Subcutaneous abdominal adipose tissue (tissue), 5 donors: ENCODE data around the gene ULBP1.
"Not testable (repeated sequence)": the region's sequence is repeated elsewhere in the genome, so short reads cannot be mapped to it uniquely, and the experiment has no call there.

ENCODE experiments used
- H3K27ac ChIP-seq: one replicate; pipeline ENCODE4 v1.7.0; 2013; ENCODE audit warnings: low read depth, mild to moderate bottlenecking, inconsistent platforms, low read length, moderate library complexity
- H3K27me3 ChIP-seq, 5 donors: one replicate each; pipeline ENCODE4 v1.7.0; 2013; ENCODE audit warnings: low read length in 5 of 5, inconsistent platforms in 1 of 5; ENCODE audit not compliant: control insufficient read depth in 5 of 5, insufficient read depth in 4 of 5
- H3K36me3 ChIP-seq, 5 donors: one replicate each; pipeline ENCODE4 v1.7.0; 2013; ENCODE audit warnings: low read length in 5 of 5; ENCODE audit not compliant: control insufficient read depth in 5 of 5, insufficient read depth in 5 of 5
- H3K4me1 ChIP-seq, 5 donors: one replicate each; pipeline ENCODE4 v1.7.0; 2013; ENCODE audit warnings: low read length in 5 of 5, mild to moderate bottlenecking in 3 of 5, moderate library complexity in 1 of 5; ENCODE audit not compliant: control insufficient read depth in 5 of 5, insufficient read depth in 5 of 5
- H3K4me3 ChIP-seq, 5 donors: one replicate each; pipeline ENCODE4 v1.7.0; 2013; ENCODE audit warnings: low read length in 5 of 5, low read depth in 1 of 5
- H3K9ac ChIP-seq, 5 donors: one replicate each; pipeline ENCODE4 v1.7.0; 2013; ENCODE audit warnings: low read length in 5 of 5, mild to moderate bottlenecking in 4 of 5, moderate library complexity in 3 of 5
- H3K9me3 ChIP-seq, 5 donors: one replicate each; pipeline ENCODE4 v1.7.0; 2013; ENCODE audit warnings: low read length in 5 of 5; ENCODE audit not compliant: control insufficient read depth in 5 of 5
- donor health status: healthy.
- donor health status: healthy.
- donor health status: healthy.
- donor health status: healthy.
- donor health status: healthy.

Gene ULBP1

DNA sequence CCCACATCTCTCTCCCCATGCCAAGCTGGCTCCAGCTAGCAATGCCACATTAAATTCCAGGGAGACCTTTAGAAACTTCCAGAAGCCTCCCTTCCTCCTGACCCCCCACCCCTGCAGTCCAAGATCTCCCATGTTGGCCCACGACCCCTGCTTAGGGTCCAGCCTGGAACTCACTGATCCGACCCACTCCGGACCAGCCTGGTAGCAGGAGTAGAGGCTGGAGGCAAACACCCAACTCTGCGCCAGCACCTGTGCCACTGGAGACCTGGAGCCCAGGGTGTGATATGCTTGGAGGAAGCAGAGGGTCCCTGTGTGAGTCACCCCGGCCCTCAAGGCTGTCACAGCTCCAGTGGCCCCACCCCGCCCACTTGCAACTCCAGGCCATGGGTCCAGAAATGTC, 3.3 kb upstream of the ULBP1 start:
- H3K9me3 ChIP-seq = no peaks in the 10 kb centered on the region
- H3K9ac ChIP-seq = no peak overlapping the region
- H3K27me3 ChIP-seq = peaks cover 30 to 53% (median 50%) of the 10 kb centered on the region in 5 donors
- no peak overlapping the region for H3K27ac ChIP-seq
- H3K4me1 ChIP-seq = peaks cover 4 to 27% (median 25%) of the 10 kb centered on the region in 5 donors
- H3K36me3 ChIP-seq = no peaks in the 10 kb centered on the region
- H3K4me3 ChIP-seq = no peak overlapping the region

DNA sequence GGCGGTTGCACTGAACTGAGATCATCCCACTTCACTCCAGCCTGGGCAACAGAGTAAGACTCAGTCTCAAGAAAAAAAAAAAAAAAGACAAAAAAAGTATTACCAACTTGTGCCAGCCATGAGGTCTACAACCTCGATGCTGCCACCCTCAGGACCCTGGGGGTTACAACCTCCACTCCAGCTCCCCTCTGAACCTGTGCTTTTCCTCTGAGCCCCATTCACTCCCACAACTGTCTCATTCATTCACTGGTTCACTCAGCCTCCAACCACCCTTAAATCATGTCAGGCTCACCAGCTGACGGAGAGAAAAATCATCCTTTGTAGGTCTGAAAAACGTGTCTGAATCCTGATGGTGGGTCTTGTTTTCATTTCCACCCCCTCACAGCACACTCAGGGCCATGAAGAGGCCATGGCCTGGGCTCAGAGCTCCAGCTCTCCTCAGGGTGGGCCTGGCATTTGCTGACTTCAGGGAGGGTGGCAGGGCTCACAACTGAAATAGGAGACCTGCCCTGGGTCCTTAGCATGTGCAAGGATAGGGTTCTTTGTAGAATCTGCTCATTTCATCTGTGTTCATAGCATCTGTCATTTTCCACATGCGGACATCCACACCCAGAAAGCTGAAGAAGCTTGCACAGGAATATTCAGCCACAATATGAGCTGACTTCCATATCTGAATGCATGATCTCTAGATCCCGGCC, 1.9 kb upstream of the ULBP1 start:
- Histone ChIP-seq H3K9ac (no peak overlapping the region), H3K27me3 (peaks cover 27 to 49% (median 47%) of the 10 kb centered on the region in 5 donors), H3K36me3 (no peaks in the 10 kb centered on the region), H3K27ac (no peak overlapping the region), H3K4me3 (no peak overlapping the region), H3K9me3 (no peaks in the 10 kb centered on the region), H3K4me1 (peaks cover 4 to 28% (median 26%) of the 10 kb centered on the region in 5 donors)

DNA sequence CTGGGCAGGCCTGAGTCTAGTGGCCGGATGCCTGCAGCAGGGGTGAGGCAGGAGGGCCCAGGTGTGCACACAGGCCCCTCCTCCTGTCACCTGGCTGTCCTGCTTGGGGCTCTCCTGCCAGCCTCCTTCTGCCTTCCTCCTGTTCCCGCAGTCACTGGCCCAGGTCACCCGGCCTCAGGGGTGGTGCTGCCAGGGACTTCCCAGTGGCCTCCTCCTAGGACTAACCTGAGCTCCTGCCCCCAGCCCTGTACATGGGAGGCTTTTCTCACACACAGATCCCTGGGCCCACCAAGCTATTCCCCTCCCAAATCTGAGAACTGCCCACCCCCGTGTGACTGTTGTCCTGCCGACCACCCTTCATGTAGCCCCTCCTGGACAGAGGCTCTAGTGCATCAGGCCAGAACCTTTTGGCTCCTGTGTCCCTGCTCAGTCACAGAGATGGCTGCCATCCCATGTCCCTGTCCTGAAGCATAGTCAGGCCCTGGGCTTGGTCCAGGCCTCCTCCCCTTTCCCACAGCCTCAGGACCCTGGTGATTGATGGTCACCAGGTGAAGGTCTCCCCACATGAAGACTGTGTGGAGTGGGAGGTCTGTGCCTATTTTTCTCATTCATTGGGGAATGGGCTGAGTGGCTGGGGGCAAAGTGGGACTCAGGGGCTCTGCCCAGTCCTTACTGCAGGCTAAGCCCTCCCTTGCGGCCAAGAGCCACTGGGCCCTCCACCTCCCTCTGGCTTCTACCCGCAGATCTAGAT, 1.1 kb upstream of the ULBP1 start:
- Histone ChIP-seq H3K27me3 (peaks cover 27 to 51% (median 46%) of the 10 kb centered on the region in 5 donors), H3K9me3 (no peaks in the 10 kb centered on the region), H3K4me3 (peak overlapping the region; percentile 60 to 72 (median 66)), H3K36me3 (no peaks in the 10 kb centered on the region), H3K4me1 (peaks cover 4 to 28% (median 26%) of the 10 kb centered on the region in 5 donors), H3K27ac (no peak overlapping the region), H3K9ac (no peak overlapping the region)

DNA sequence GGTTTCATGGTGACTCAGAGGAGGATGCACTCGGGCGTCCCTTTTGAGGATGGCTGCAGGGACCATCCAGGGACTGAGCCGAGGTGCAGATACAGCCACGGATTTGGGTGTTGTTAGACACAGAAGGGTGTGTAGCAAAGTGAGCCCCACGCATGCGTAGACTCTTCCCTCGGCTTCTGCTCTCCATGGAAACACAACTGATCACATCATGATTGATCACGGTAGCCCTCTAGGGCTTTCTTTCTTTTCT, 606 bp upstream of the ULBP1 start:
- Histone ChIP-seq H3K9me3 (no peaks in the 10 kb centered on the region), H3K36me3 (no peaks in the 10 kb centered on the region), H3K9ac (peak overlapping the region in 1 of 5 donors; percentile 56), H3K27me3 (peaks cover 27 to 51% (median 46%) of the 10 kb centered on the region in 5 donors), H3K4me1 (peaks cover 4 to 28% (median 26%) of the 10 kb centered on the region in 5 donors), H3K4me3 (peak overlapping the region; percentile 60 to 72 (median 66)), H3K27ac (no peak overlapping the region)

DNA sequence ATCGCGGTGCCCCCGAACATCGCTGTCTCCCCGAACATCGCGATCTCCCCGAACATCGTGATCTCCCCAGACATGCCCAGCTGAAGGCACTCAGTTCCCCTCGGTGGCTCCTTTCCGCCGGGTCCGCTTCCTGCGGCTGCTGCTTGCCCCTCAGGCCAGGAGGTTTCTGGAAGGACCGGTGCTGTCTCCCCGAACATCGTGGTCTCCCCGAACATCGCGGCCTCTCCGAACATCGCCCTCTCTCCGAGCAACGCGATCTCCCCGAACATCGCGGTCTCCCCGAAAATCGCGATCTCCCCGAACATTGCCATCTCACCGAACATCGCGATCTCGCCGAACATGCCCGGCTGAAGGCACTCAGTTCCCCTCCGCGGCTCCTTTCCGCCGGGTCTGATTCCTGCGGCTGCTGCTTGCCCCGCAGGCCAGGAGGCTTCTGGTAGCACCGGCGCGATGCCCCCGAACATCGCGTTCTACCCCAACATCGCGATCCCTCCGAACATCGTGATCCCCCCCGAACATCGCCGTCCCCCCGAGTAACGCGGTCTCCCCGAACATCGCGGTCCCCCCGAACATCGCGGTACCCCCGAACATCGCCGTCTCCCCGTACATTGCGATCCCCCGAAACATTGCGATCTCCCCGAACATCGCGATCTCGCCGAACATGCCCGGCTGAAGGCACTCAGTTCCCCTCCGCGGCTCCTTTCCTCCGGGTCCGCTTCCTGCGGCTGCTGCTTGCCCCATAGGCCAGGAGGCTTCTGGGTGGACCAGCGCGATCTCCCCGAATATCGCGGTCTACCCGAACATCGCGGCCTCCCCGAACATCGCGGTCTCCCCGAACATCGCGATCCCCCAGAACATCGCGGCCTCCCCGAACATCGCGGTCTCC, 808 bp downstream of the ULBP1 start:
- Histone ChIP-seq H3K4me1 (peaks cover 4 to 28% (median 26%) of the 10 kb centered on the region in 5 donors), H3K27me3 (peaks cover 27 to 52% (median 45%) of the 10 kb centered on the region in 5 donors), H3K9ac (peak overlapping the region in 1 of 5 donors; percentile 11), H3K9me3 (no peaks in the 10 kb centered on the region), H3K27ac (no peak overlapping the region), H3K4me3 (peak overlapping the region in 4 of 5 donors; percentile 63 to 72 (median 66)), H3K36me3 (no peaks in the 10 kb centered on the region)

DNA sequence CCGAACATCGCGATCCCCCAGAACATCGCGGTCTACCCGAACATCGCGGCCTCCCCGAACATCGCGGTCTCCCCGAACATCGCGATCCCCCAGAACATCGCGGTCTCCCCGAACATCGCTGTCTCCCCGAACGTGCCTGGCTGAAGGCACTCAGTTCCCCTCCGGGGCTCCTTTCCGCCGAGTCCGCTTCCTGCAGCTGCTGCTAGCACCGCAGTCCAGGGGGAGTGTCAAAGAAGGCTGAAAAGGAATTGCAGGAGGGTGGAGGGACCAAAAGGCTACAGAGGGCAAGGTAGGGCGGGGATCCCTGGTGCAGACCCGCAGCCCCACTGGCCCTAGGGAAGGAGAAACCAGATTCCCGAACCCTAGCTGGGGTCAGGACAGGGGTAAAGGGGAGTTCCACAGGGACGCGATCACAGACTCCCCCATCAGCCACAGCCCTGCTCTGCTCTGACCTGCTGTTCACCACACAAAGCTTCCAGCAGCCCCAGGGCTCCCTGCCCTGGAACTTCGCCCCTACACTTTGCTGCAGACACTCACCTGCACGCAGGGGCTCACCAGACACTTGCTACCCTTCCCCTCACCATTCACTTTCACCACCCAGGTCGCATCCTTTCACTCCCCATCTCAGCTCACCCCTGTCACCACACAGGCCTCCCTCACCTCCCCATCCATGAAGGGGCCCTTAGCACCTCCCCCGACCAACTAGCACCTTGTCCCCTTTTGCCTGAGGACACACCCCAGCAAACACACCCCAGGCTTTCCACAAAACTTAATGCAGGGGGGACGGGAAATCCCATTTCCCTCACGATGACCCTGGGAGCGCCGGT, 1.7 kb downstream of the ULBP1 start:
- no peak overlapping the region for H3K27ac ChIP-seq
- H3K4me1 ChIP-seq = peaks cover 4 to 28% (median 26%) of the 10 kb centered on the region in 5 donors
- peaks cover 27 to 58% (median 47%) of the 10 kb centered on the region in 5 donors for H3K27me3 ChIP-seq
- H3K4me3 ChIP-seq = peak overlapping the region in 4 of 5 donors; percentile 63 to 72 (median 66)
- H3K36me3 ChIP-seq = no peaks in the 10 kb centered on the region
- no peaks in the 10 kb centered on the region for H3K9me3 ChIP-seq
- peak overlapping the region in 1 of 5 donors; percentile 11 for H3K9ac ChIP-seq

DNA sequence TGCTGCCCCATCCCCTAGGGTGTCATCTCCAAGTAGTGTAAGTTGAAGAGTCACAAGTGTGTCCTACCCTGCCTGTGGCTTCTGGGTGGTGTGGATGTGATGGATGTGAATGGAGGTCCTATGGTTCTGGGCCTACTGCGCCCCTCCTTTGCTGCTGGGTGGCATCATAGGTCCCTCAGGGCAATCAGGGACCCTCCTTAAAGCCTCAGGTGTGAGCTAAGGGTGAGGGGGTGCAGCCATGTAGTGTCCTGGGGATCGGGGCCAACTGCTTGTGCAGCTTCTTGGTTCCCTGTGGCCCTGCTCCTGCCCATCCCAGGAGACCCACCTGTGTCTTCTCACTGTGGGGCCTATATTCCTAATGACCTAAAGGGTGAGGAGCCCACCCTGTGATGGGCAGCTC, 2.6 kb downstream of the ULBP1 start:
- H3K9ac ChIP-seq, H3K4me3 ChIP-seq, H3K27ac ChIP-seq, H3K9me3 ChIP-seq, H3K36me3 ChIP-seq: not testable (repeated sequence)
- H3K27me3 ChIP-seq = peaks cover 27 to 57% (median 41%) of the 10 kb centered on the region in 5 donors
- peaks cover 4 to 28% (median 26%) of the 10 kb centered on the region in 5 donors for H3K4me1 ChIP-seq

DNA sequence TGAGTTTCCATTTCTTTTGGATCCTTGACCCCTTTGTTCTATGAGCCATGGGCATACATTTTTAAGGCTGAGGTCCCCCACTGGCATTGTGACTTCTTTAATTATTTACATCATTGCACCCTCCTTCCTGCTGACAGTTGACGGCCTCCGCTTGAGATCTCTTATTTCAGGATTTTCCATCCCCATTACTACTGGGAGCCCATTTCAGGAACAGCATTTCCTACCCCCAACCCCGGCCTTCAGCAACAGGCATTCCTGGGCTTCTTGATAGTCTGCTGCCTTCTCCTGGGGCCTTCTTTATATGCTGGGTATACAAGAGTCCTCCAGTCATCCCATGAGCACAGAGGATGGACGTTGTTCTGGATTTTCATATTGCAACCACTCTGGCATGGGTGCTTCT, 3.8 kb downstream of the ULBP1 start:
- peaks cover 4 to 28% (median 26%) of the 10 kb centered on the region in 5 donors for H3K4me1 ChIP-seq
- H3K9ac ChIP-seq = no peak overlapping the region
- H3K9me3 ChIP-seq = no peaks in the 10 kb centered on the region
- H3K27me3 ChIP-seq = peaks cover 24 to 48% (median 34%) of the 10 kb centered on the region in 5 donors
- H3K27ac ChIP-seq = no peak overlapping the region
- H3K36me3 ChIP-seq = no peaks in the 10 kb centered on the region
- no peak overlapping the region for H3K4me3 ChIP-seq

DNA sequence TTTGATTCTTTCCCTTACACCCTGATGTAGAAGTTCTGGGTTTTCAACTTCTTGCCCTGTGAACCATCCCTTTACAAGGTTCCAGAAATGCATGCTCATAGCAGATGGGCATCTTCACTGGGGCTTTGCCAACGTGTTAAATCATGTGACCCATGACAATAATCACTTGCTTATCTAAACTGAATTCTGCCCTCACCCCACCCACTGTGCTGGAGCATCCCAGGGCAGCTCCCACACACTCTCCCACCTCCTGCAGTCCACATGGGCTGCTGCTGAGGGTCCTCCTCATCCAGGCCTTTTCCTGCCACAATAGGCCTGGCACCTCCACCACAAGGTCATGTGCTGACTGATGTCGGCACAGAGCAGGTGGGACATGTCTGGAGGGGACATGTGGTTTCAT, 4.3 kb downstream of the ULBP1 start:
- Histone ChIP-seq H3K4me1 (peaks cover 4 to 26% (median 24%) of the 10 kb centered on the region in 5 donors), H3K27me3 (peaks cover 19 to 44% (median 30%) of the 10 kb centered on the region in 5 donors)
- H3K36me3 ChIP-seq, H3K9me3 ChIP-seq, H3K4me3 ChIP-seq, H3K27ac ChIP-seq, H3K9ac ChIP-seq: not testable (repeated sequence)
